GM12878 (cell line): ENCODE results near the gene ADSL.

Source experiments
- ATF3 ChIP-seq: IDR thresholded peaks from 2 replicates; pipeline ENCODE4 v1.6.1; 2011; ENCODE audit warnings: low read depth, mild to moderate bottlenecking, low read length, moderate library complexity, borderline replicate concordance; ENCODE audit errors: extremely low read depth
- EP300 ChIP-seq, 2 experiments: fragments of 150-350 bp in 1 of 2; IDR thresholded peaks; 2 replicates each; pipeline ENCODE4 v1.6.1; 2011 to 2012; ENCODE audit warnings: low read depth in 2 of 2, low read length in 2 of 2, borderline replicate concordance in 1 of 2, improper control_type of control experiment in 1 of 2, inconsistent platforms in 1 of 2; ENCODE audit not compliant: control insufficient read depth in 1 of 2
- GABPA ChIP-seq: IDR thresholded peaks from 2 replicates; pipeline ENCODE4 v1.6.1; 2014; ENCODE audit warnings: antibody characterized with exemption, low read depth, mild to moderate bottlenecking, inconsistent platforms
- POLR2AphosphoS2 ChIP-seq: IDR thresholded peaks from 2 replicates; pipeline ENCODE4 v1.6.1; 2011; ENCODE audit warnings: low read depth, mild to moderate bottlenecking, low read length, improper control_type of control experiment, moderate library complexity
- POU2F2 ChIP-seq: IDR thresholded peaks from 3 replicates; pipeline ENCODE4 v1.6.1; 2011; ENCODE audit warnings: low read depth, mild to moderate bottlenecking, low read length, borderline replicate concordance
- REST ChIP-seq: IDR thresholded peaks from 2 replicates; pipeline ENCODE4 v1.6.1; 2012; ENCODE audit warnings: mild to moderate bottlenecking, low read depth, low read length
- SRF ChIP-seq, 2 experiments: IDR thresholded peaks; 2 replicates each; pipeline ENCODE4 v1.6.1; 2011; ENCODE audit warnings: low read depth in 2 of 2, low read length in 2 of 2, mild to moderate bottlenecking in 1 of 2, moderate library complexity in 1 of 2
- ZNF217 ChIP-seq: fragments of 450-650 bp; IDR thresholded peaks from 2 replicates; pipeline ENCODE4 v1.6.1; 2017; ENCODE audit warnings: antibody characterized with exemption, mild to moderate bottlenecking
- TF ChIP-seq, protein P1 (sequence below), 3 experiments: IDR thresholded peaks in 2 of 3; conservative IDR thresholded peaks in 1 of 3; 2 replicates each; pipeline ENCODE4 v1.5.1; 2011; ENCODE audit warnings: low read depth in 3 of 3, low read length in 3 of 3, mild to moderate bottlenecking in 3 of 3, control low read depth in 2 of 3, moderate library complexity in 2 of 3, inconsistent platforms in 1 of 3, mixed read lengths in 1 of 3; ENCODE audit not compliant: control insufficient read depth in 2 of 3, insufficient read depth in 1 of 3; ENCODE audit errors: extremely low read depth in 1 of 3
- TF ChIP-seq, protein P2 (sequence below): fragments of 450-650 bp; IDR thresholded peaks from 2 replicates; pipeline ENCODE4 v1.6.1; 2017; ENCODE audit warnings: mild to moderate bottlenecking, low read depth, inconsistent platforms; ENCODE audit not compliant: poor library complexity, severe bottlenecking

DNA sequence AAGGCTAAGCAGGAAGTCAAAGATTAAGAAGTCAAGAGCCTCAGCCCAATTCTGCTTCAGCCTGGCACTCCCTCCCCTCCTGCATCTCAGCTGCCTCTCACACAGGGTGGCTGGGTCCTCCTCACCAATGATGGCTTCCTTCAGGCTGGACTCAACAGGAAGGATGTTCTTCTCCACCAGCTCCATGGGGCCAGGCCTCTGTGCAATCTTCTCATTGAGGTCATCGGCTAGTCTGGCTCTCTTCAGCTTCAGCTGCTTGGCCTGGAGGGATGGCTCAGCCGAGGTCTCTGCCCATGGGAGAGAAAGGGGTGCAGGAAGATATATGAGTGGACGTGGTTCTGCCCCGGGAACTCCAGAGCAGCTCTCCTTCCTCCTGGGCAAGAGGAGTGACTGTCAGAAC lies 83.2 kb downstream of the ADSL start:
- TF ChIP-seq GABPA (no peak), POLR2AphosphoS2 (no peak), ZNF217 (no peak), EP300 (IDR thresholded peaks at IDR 0.05; ENCODE audit: borderline replicate concordance in 1 of 2, control insufficient read depth in 1 of 2, low read depth in 2 of 2, low read length in 2 of 2) (no peak), REST (no peak), POU2F2 (no peak), ATF3 (no peak), SRF (IDR thresholded peaks at IDR 0.05; ENCODE audit: low read depth in 2 of 2, low read length in 2 of 2) (no peak)
- TF ChIP-seq, protein P1, sequence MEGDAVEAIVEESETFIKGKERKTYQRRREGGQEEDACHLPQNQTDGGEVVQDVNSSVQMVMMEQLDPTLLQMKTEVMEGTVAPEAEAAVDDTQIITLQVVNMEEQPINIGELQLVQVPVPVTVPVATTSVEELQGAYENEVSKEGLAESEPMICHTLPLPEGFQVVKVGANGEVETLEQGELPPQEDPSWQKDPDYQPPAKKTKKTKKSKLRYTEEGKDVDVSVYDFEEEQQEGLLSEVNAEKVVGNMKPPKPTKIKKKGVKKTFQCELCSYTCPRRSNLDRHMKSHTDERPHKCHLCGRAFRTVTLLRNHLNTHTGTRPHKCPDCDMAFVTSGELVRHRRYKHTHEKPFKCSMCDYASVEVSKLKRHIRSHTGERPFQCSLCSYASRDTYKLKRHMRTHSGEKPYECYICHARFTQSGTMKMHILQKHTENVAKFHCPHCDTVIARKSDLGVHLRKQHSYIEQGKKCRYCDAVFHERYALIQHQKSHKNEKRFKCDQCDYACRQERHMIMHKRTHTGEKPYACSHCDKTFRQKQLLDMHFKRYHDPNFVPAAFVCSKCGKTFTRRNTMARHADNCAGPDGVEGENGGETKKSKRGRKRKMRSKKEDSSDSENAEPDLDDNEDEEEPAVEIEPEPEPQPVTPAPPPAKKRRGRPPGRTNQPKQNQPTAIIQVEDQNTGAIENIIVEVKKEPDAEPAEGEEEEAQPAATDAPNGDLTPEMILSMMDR (IDR thresholded peaks at IDR 0.05 in 2 of 3, conservative IDR thresholded peaks at IDR 0.05 in 1 of 3; ENCODE audit: control insufficient read depth in 2 of 3, extremely low read depth in 1 of 3, insufficient read depth in 1 of 3, low read depth in 3 of 3, low read length in 3 of 3) = no peak
- TF ChIP-seq, protein P2, sequence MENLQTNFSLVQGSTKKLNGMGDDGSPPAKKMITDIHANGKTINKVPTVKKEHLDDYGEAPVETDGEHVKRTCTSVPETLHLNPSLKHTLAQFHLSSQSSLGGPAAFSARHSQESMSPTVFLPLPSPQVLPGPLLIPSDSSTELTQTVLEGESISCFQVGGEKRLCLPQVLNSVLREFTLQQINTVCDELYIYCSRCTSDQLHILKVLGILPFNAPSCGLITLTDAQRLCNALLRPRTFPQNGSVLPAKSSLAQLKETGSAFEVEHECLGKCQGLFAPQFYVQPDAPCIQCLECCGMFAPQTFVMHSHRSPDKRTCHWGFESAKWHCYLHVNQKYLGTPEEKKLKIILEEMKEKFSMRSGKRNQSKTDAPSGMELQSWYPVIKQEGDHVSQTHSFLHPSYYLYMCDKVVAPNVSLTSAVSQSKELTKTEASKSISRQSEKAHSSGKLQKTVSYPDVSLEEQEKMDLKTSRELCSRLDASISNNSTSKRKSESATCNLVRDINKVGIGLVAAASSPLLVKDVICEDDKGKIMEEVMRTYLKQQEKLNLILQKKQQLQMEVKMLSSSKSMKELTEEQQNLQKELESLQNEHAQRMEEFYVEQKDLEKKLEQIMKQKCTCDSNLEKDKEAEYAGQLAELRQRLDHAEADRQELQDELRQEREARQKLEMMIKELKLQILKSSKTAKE = no peak
